GM12864 (cell line): ENCODE measurements around the gene KRTAP10-1.
A peak's percentile ranks its signal among the peaks of the same experiment; 100 is the strongest.

Experiments
- DNase-seq: peaks from one replicate; pipeline ENCODE4 v3.0.0-alpha.2; 2011; ENCODE audit warnings: low read depth
- H3K4me3 ChIP-seq: 2 replicates; pipeline ENCODE4 v1.5.1; 2011; ENCODE audit warnings: mild to moderate bottlenecking, low read depth, low read length, control low read depth
- TF ChIP-seq, protein P1 (sequence below): IDR thresholded peaks from 2 replicates; pipeline ENCODE4 v1.5.1; 2011; ENCODE audit warnings: low read depth, mild to moderate bottlenecking, moderate library complexity, low read length, control low read depth, inconsistent platforms; ENCODE audit errors: missing control alignments

The KRTAP10-1 gene

DNA sequence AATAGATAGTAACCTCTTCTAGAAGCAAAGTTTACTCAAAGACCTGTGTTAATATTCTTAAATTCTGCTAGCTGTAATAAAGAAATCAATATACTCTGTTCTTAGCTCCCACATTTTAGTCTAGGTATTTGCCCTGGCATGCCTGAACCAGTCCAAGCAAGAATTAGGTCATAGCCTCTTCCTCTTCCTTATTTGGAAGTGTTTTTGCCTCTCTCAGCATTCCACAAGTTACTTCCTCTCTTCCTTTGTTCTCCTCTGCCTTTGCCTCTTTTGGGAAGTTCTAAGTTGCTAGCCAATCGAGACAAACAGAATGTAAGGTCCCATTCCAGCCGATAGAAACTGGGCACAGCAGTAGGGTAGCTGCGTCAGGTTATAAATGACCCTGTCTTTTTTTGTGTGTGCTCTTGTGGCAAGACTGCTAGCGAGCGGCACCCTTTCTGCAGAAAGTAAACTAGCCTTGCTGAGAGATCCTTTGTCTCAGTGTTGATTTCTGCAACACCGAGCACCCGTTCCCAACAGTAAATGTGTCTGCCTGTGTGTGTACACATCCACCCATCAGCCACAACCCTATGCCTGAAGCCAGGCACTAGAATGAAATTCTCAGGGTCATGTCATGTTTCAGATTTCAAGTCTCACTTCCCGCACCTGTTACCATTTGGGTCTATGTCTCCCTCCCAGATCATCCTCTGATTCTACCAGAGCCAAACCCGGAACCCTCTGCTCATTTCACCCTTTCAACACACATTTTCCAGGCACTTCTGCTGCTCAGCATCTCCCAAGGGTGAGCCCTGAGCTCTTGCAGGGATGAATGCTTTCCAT, 47.2 kb downstream of the KRTAP10-1 start:
- no peak overlapping the region for H3K4me3 ChIP-seq
- no peak for DNase-seq
- TF ChIP-seq, protein P1, sequence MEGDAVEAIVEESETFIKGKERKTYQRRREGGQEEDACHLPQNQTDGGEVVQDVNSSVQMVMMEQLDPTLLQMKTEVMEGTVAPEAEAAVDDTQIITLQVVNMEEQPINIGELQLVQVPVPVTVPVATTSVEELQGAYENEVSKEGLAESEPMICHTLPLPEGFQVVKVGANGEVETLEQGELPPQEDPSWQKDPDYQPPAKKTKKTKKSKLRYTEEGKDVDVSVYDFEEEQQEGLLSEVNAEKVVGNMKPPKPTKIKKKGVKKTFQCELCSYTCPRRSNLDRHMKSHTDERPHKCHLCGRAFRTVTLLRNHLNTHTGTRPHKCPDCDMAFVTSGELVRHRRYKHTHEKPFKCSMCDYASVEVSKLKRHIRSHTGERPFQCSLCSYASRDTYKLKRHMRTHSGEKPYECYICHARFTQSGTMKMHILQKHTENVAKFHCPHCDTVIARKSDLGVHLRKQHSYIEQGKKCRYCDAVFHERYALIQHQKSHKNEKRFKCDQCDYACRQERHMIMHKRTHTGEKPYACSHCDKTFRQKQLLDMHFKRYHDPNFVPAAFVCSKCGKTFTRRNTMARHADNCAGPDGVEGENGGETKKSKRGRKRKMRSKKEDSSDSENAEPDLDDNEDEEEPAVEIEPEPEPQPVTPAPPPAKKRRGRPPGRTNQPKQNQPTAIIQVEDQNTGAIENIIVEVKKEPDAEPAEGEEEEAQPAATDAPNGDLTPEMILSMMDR, result no peak

- TF ChIP-seq, protein P1, result no peak
- H3K4me3 ChIP-seq, result no peak overlapping the region
These were observed 49.2 kb downstream of the KRTAP10-1 start for GRCh38 chr21:44490816-44491215.

DNA sequence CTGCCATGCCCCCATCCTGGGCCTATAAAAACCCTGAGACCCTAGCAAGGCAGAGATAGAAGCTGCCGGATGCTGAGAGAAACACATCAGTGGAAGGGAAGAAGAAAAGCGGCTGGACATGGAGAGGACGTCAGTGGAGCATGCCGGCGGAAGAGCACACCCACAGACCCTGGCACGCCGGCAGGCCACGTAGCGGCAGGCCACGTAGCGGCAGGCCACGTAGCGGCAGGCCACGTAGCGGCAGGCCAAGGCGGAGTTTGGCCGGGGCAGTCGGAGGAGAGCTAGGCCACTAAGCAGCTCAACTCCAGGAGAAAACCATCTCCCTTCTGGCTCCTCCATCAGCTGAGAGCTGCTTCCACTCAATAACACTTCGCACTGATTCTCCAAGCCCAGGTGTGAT, 49.6 kb downstream of the KRTAP10-1 start:
- DNase-seq, result no peak
- H3K4me3 ChIP-seq, result no peak overlapping the region
- TF ChIP-seq, protein P1, result no peak

More at GRCh38 chr21:44490816-44491215, 49.2 kb downstream of the KRTAP10-1 start:
- no peak for DNase-seq

- TF ChIP-seq, protein P1, result peak; percentile 23
- H3K4me3 ChIP-seq, result no peak overlapping the region
- DNase-seq, result no peak
These were observed 50.0 kb downstream of the KRTAP10-1 start for GRCh38 chr21:44489962-44490361.
